Measurements from ENCODE around the gene GALNT2.

The GALNT2 gene

GRCh38 chr1:230073371-230074035, 6.5 kb downstream of the GALNT2 start:
- no peak for DNase-seq

GRCh38 chr1:230074270-230074669, 7.2 kb downstream of the GALNT2 start:
- DNase-seq: no peak

GRCh38 chr1:230074762-230075161, 7.7 kb downstream of the GALNT2 start:
- DNase-seq: no peak

GRCh38 chr1:230076121-230076520, 9.1 kb downstream of the GALNT2 start:
- DNase-seq: no peak

- no peak for DNase-seq
These were observed 10.0 kb downstream of the GALNT2 start for GRCh38 chr1:230077011-230077410.

- no peak for DNase-seq
These were observed 10.6 kb downstream of the GALNT2 start for GRCh38 chr1:230077436-230078213.

- DNase-seq: no peak
These were observed 12.4 kb downstream of the GALNT2 start for GRCh38 chr1:230079199-230080024.

GRCh38 chr1:230080822-230081221, 13.8 kb downstream of the GALNT2 start:
- DNase-seq: no peak

GRCh38 chr1:230081751-230082150, 14.7 kb downstream of the GALNT2 start:
- DNase-seq: no peak

- no peak for DNase-seq
These were observed 15.2 kb downstream of the GALNT2 start for GRCh38 chr1:230082211-230082610.

- DNase-seq: no peak
These were observed 16.0 kb downstream of the GALNT2 start for GRCh38 chr1:230083053-230083452.

- no peak for DNase-seq
These were observed 16.8 kb downstream of the GALNT2 start for GRCh38 chr1:230083746-230084407.

- DNase-seq: no peak
These were observed 17.6 kb downstream of the GALNT2 start for GRCh38 chr1:230084408-230085177.

- no peak for DNase-seq
These were observed 18.1 kb downstream of the GALNT2 start for GRCh38 chr1:230085178-230085515.

GRCh38 chr1:230086151-230086550, 19.1 kb downstream of the GALNT2 start:
- DNase-seq: no peak

- no peak for DNase-seq
These were observed 20.1 kb downstream of the GALNT2 start for GRCh38 chr1:230087028-230087716.

- no peak for DNase-seq
These were observed 20.7 kb downstream of the GALNT2 start for GRCh38 chr1:230087717-230088105.

- no peak for DNase-seq
These were observed 23.2 kb downstream of the GALNT2 start for GRCh38 chr1:230090194-230090711.

GRCh38 chr1:230091473-230092231, 24.6 kb downstream of the GALNT2 start:
- no peak for DNase-seq

GRCh38 chr1:230094746-230095145, 27.7 kb downstream of the GALNT2 start:
- no peak for DNase-seq

GRCh38 chr1:230095938-230096337, 28.9 kb downstream of the GALNT2 start:
- DNase-seq: no peak
